Inflammatory macrophage treated with lipopolysaccharide for 4 hours (primary cell): ENCODE results near the gene CYSLTR2.
A peak's percentile ranks its signal among the peaks of the same experiment; 100 is the strongest.
"Not testable (repeated sequence)": the region's sequence is repeated elsewhere in the genome, so short reads cannot be mapped to it uniquely, and the experiment has no call there.

ENCODE experiments used
- DNase-seq: peaks from one replicate; pipeline ENCODE4 v3.0.0-alpha.2; 2020

Gene CYSLTR2

DNA sequence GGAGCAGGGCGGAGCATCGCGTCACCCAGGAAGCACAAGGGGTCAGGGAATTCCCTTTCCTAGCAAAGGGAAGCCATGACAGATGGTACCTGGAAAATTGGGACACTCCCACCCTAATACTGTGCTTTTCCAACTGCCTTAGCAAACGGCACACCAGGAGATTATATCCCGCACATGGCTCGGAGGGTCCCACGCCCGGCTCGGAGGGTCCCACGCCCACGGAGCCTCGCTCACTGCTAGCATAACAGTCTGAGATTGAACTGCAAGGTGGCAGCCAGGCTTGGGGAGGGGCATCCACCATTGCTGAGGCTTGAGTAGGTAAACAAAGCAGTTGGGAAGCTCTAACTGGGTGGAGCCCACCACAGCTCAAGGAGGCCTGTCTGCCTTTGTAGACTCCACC is 42.9 kb downstream of the CYSLTR2 start:
- DNase-seq = not testable (repeated sequence)

DNA sequence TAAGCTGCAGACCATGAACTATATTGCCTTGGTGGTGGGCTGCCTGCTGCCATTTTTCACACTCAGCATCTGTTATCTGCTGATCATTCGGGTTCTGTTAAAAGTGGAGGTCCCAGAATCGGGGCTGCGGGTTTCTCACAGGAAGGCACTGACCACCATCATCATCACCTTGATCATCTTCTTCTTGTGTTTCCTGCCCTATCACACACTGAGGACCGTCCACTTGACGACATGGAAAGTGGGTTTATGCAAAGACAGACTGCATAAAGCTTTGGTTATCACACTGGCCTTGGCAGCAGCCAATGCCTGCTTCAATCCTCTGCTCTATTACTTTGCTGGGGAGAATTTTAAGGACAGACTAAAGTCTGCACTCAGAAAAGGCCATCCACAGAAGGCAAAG is 53.7 kb downstream of the CYSLTR2 start:
- no peak for DNase-seq

DNA sequence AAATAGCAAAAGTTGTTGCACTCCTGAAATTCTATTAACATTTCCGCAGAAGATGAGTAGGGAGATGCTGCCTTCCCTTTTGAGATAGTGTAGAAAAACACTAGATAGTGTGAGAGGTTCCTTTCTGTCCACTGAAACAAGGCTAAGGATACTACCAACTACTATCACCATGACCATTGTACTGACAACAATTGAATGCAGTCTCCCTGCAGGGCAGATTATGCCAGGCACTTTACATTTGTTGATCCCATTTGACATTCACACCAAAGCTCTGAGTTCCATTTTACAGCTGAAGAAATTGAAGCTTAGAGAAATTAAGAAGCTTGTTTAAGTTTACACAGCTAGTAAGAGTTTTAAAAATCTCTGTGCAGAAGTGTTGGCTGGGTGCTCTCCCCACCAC is 55.0 kb downstream of the CYSLTR2 start:
- DNase-seq = no peak

DNA sequence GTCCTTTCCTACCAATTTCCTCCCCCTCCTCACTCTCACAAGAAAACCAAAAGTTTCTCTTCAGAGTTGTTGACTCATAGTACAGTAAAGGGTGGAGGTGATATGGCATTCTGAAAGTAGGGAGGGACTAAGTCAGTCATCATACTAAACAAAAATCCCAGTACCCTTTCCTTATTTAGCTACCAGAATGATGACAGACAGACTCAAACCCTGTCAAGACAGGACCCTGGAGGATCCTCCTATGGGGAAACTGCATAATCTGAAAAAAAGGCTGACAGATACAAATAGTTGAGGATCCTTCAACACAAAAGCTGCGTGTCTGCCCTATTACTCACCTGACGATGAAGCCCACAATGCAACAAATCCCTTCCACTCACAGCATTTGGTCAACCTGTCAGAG is 55.5 kb downstream of the CYSLTR2 start:
- DNase-seq = no peak

DNA sequence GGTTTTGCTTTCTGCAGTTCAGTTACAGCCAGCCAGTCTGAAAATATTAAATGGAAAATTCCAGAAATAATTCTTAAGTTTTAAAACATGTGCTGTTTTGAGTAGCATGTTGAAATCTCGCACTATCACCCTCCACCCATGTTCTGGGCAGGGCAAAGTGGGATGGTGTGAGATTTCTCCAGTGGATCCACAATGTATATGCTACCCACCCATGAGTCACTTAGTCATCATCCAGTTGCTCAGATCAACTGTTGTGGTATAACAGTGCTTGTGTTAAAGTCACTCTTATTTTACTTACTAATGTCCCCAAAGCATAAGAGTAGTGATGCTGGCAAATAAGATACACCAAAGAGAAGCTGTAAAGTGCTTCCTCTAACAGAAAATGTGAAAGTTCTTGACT is 56.4 kb downstream of the CYSLTR2 start:
- no peak for DNase-seq

DNA sequence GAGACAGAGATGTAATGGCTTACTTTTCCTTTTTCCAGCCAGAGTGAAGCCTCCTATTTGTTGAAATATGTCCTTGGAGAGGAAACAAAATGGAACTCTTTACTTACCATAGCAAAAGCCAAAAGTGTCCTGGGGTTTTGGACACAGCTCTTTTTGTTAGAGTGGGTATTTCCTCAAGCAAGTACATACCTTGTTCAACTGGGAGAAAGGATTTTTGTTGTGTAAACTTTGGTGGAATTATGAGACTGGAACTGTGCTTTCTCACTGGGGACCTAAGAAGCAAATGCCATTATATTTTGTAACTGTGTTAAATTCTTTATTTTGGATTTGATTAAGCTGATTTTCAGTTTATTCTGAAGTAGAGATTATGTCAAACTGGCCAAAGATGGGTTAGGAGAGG is 58.4 kb downstream of the CYSLTR2 start:
- DNase-seq = no peak

DNA sequence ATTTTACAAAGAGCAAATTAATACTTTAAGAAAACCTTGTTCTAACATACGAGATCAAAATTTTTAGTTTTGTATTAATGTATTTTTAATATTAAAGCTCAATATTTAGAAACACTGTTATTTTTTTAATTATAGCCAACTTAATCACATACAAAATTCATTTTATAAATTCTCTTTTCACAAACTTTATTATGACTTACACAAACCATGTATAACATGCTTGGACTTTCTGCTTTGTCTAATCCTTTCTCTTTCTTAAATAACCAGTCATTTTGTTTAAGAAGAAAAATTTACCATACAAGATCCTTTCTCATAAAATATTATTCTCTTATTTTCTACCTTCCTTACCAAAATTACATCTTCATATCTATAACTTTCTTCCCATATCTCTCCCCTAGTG is 62.2 kb downstream of the CYSLTR2 start:
- DNase-seq = no peak

DNA sequence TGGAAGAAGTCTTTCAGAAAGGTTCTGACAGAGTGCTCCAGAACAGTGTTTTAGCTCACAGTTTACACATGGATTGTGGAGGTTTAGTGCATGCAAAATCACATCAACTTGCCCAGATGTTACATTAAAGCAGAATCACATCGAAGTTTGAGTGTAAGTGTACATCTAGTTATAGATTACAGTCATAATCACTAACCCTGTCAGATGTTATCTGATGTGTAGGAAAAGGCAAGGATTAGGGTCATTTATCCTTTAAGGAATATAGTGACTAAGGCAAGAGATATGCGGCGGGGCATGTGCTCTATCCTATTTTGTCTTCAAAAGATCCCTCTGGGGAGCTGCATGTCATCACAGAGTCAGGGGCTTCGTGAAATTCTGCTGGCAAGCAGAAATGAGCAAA is 66.9 kb downstream of the CYSLTR2 start:
- DNase-seq = no peak

DNA sequence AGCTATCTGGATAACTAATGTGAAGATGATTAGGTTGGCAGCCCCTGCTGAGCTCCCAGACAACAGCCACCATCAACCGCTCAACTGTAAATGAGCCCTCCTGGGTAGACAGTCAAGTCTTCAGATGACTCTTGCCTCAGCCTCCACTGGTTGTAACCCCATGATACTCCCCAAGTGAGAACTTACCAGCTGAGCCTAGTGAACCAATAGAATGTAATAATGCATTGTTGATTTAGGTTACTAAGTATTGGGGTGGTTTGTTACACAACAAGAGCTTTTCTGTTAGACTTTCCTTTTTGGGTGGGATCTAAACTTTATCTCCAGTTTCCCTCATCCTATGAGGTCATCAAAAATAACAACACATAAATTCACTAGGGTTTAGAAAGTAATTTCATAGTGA is 69.4 kb downstream of the CYSLTR2 start:
- DNase-seq = no peak

DNA sequence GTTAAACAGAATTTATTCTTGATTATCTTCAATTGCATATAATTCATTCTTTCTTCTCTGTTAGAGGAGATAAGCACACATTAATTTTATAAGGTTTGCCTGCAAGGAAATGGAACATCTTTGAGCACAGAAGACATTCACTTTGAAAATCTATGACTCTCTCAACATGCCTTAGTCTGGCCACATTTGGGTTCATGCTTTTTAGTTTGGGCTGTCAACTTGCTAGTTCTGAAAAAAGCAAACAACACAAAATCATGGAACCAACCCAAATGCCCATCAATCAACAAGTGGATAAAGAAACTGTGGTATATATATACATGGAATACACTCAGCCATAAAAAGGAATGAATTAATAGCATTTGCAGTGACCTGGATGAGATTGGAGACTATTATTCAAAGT is 71.5 kb downstream of the CYSLTR2 start:
- no peak for DNase-seq

DNA sequence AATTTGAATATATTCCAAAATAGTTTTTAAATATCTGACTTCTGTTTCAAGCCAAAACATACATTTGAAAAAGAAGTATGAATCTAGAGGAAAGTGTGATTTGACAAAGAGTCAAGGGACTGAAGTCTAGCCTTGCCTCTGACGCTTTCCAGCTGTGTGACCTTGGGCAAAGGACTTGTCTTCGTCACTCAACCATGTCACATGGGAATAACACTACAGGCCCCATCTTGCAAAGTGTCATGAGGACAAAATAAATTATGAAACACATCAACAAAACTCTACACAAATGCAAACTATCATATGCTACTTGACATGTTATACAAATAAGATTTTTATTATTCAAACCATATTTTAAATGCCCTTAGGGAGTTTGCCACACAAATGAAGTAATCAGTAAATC is 73.0 kb downstream of the CYSLTR2 start:
- no peak for DNase-seq

DNA sequence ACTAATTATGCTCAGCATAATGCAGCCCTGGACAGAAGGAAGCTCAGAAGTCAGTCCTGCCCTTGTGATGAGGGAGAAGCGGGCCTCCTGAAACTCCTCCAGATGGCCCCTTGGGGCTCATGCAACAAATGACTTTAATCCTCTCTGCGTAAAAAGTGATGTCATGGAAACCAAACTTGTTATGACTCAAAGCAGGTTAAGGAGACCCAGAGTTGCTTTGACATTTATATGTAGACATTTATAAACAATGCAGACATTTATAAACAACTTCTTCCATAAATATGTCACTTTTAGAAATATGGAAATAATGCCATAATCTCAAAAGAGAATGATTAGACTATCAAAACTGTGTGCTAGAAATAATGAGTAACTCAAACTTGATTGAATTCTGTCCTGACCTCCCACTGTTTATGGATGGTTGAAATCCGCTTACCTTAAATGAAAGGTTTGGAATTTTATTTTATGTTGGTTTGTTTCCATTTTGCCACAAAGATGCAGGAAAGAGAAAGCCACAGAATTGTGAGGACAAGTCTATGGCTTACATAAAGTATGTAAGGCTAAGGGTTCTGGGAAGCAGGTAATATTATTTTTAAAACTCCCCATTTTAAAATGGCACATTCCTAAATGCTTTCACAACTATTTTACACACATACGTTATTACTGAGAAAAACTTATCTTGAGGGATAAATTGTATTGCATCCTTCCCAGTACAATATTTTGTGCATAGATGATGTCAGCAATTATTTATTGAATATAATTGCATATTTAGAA is 73.7 kb downstream of the CYSLTR2 start:
- no peak for DNase-seq

DNA sequence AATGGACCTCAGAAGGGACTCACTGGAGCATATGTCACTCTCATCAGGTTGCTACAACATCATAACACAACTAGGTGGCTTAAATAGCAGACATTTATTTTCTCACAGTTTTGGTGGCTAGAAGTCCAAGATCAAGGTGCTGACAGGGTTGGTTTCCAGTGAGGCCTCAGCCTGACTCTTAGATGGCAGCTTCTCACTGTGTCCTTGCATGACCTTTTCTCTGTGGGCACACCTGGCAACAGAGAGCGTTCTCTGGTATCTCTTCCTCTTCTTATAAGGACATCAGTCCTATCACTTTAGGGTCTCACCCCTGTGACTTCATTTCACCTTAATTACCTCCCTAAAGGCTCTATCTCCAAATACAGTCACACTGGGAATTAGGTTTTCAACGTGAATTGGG is 74.5 kb downstream of the CYSLTR2 start:
- DNase-seq = no peak

DNA sequence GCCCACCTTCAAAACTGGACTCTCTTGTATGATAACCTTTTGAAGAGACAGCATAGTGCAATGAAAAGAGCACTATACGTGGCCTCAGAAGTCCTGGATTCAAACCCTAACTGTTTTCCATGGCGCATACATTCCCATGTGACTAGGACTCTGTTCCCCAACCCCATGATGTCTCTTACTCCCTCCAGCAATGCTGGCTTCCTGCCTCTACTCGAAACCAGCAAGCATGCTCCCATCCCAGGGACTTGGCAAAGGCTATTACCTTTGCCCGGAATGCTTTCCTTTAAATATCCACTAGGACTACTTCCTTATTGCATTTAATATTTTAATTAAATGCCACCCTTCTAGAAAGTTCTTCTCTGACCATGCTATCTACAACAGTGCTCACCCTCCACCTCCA is 75.1 kb downstream of the CYSLTR2 start:
- DNase-seq = no peak

DNA sequence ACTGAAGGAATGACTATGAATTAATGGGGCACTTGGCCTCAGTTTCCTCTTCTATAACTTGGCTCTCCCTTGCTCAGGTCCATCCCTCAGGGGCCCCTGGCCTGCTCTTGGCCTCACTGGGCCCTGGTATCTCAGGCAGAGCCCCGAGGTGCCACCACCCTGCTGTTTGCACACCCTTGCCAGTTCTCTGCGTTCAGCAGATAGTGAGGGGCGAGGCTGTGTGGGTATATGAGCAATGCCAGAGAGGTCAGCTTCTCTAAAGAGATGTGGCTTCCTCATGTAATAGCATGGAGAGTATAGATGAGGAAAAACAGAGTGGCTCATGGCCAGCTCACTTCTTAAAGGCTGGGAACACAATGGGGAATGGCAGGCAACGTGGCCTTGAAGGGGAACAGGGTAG is 76.1 kb downstream of the CYSLTR2 start:
- no peak for DNase-seq

DNA sequence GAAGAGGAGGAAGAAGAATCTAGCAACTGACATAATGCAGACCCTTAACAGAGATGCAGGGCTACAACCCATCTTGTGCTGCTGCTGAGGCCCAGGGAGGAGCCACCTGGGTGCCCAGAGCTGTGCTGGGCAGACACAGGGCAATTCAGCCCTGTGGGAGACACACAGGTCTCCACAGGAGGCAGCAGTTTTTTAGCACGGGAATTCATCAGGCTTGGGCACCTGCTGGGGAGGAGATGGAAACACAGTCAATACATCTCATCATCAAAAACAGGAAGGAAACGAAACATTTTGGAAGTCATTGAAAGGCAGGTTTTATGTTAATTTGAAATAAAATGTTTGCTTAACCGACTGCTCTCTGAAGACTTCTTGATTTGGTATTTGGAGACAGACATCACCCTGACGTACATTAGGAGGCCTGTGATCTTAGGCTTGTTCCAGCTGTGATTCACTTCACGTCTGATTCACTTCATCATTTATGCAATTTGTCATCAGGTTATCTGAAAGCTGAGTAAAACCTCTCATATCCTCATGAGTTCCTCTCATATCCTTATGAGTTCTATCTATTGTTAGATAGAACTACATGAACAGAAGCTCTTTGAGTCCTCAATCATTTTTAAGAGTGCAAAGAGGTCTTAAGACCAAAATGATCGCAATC is 77.4 kb downstream of the CYSLTR2 start:
- DNase-seq = peak; percentile 32

DNA sequence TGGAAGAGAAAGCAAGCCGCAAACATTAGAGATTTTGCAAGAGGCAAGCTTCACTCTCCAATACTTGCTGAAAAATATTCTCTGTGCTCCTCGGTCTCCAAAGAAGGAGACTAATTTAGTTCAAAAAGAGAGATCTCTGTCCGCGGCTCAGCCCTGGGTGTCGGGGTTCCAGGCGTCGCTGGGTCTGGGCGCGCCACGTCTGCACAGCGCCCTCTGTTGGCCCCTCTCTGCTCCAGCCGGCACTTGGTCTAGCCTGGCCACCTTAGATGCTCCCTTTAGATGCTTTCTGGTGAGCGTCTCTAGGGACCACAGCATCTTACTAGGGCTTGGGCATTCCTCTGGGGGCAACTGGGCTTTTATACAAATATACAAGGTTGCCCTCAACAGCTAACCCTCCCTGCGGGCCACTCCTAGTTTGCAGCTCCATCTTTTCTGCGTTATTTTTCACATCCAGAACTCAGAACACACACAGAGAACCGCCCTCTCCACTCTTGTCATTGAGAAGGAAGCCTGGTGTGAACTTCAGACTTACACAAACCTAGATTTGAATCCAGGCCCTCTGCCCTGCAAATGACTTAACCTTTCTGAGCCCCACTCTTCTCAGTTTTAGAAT is 78.3 kb downstream of the CYSLTR2 start:
- DNase-seq = peak; percentile 37

DNA sequence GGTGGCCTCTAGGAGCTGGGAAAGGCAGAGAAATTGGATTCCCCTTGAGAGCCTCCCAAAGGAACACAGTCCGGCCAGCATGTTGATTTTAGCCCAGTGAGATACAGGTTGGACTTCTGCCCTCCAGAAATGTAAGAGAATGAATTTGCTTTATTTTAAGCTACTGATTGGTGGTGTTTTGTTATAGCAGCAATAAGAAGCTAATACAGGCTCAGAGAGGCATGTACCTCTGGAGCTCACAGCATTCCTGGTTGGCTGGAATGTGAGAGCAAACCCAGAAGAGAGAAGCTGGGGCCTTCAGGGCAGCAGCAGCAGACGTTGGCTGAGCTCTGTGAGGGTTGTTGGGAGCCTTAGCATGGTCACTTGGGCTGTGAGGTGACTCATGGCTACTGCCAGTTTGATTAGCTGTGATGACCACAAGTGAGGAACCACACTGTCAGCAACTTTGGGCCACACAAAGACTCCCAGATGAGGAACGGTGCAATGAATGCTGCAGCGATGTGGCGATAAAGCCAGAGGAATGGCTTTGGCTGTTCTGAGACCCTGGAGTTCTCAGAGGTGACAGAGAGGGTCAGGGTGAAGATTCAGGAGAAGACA is 80.1 kb downstream of the CYSLTR2 start:
- peak; percentile 27 for DNase-seq

DNA sequence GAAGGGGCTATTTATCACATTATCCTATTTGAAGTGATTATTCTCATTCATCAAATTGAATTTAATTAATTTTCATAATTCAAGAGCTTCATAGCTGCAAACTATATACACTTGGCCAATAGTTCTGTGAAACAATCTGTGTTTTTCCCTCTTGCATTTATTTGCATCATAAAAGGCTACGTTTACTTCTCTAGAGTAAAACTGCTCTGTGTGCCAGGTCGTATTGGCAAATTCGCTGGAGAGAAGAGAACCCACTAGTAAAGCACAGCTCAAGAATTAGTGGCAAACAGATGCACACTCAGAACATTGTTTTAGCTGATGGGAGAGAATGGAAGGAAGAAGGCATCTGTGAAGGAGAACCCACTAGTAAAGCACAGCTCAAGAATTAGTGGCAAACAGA is 81.8 kb downstream of the CYSLTR2 start:
- DNase-seq = no peak

DNA sequence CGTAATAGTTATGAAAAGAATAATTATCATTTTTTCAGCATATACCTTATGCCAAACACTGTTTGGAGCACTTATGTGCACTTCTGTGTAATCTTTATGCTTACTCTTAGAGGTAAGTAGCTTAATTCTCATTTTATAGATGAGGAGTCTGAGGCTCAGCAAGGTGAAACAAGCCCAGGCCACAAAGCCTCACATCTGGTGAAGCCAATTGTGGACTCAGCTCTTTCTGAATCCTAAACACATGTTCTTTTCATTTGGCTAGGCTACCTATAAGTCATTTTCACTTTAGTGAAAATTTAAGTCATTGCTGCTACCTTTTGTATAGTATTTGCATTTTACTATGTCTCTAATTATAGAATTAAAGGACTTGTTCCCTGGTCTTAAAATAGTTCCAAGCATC is 84.0 kb downstream of the CYSLTR2 start:
- no peak for DNase-seq

DNA sequence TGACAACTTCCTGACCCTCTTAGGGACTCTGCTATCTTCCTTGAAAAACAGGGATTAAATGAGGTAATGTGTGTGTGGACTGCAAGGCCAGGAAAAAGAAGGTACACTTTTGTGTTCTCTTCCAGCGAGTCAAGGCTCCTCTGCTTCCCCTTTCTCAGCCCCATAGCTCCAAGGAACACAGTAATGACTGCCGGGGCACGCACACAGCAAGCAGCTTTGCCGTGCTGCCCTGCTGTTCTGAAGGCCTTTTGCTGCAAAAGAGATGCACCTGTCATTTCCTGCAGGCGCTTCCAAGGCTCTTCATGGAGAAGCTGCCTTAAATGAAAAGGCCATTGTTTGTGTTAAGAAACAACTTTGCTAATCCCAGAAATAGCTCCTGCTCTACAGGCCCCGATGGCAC is 84.6 kb downstream of the CYSLTR2 start:
- DNase-seq = no peak

DNA sequence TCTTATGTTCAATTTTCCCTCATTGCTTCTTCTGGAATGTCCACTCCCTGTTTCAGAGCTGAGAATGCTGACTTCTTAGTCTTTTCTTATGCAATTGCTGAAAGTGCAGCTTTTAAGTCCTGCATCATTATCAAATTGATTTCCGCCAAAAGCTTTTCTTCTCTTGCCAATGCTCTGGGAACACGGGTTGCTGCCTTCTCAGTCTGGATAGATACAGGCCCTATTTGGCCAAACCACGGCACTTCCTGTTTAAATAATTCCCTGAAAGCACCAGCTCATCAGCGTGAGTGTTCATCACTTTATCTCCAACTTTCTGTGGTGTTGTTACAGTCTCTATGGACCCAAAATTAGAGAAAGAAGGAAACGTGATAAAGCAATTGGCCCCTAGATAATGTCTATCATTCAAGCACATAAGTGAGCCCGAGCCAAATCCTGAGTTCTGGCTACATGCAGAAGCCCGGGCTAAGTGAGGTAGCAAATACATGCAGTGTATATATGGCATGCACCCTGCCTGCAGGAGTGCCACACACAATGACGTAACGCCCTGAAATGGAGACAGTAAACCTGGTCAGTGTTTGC is 85.7 kb downstream of the CYSLTR2 start:
- no peak for DNase-seq

DNA sequence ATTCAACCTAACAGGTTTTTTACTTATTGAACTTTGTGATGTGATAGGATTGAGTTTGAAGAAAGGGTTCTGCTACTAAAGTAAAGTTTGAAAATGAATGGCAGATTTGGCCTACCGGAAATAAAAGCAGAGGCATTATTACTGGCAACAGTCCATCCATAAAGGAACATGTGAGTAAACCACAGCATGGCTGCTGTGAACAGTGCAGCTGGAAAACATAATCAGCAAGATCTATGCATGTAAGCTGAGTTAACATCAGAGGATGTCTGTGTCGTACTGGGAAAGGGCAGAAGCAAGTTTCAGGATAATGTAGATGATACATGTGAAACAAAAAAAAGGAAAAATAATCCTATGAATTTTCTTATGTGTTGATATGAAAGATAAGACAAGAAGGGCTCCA is 87.6 kb downstream of the CYSLTR2 start:
- DNase-seq = no peak

DNA sequence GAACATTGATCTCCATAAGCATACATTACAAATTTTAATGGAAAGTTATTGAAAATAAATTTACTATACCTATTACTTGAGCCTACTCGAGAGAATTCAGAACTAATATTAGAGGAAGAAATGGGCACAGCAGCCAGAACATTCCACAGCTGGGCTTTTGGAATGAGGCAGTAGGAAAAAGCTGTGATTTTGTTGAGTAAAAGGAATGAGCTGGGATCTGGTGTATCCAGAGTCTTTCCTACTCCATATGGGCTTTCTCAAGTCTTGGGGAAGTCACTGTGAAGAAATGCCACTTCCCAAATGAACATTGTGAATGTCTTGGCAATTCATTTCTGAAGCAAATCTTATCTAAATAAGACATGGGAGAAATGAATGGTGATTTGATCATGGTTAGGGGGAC is 93.1 kb downstream of the CYSLTR2 start:
- DNase-seq = no peak
